Mesenchymal stem cell (in vitro differentiated cells and primary cell): ENCODE results near the gene UBTD2.
"Not testable (repeated sequence)": the region's sequence is repeated elsewhere in the genome, so short reads cannot be mapped to it uniquely, and the experiment has no call there.

Experiments used
- DNase-seq: peaks from one replicate; pipeline ENCODE4 v3.0.0-alpha.2; 2013
- H2AFZ ChIP-seq: one replicate; pipeline ENCODE4 v1.6.1; 2013; ENCODE audit warnings: low read depth, mild to moderate bottlenecking, control low read depth, inconsistent platforms, low read length, moderate library complexity
- H2AK5ac ChIP-seq: 2 replicates; pipeline ENCODE4 v1.6.1; 2013; ENCODE audit warnings: low read length, moderate library complexity, mild to moderate bottlenecking, inconsistent platforms; ENCODE audit not compliant: severe bottlenecking
- H2BK120ac ChIP-seq: one replicate; pipeline ENCODE4 v1.6.1; 2013; ENCODE audit warnings: low read depth, mild to moderate bottlenecking, inconsistent platforms, low read length, moderate library complexity
- H2BK12ac ChIP-seq, 2 experiments: one replicate each; pipeline ENCODE4 v1.6.1; 2013; ENCODE audit warnings: inconsistent platforms in 2 of 2, low read length in 2 of 2, mild to moderate bottlenecking in 2 of 2, moderate library complexity in 2 of 2, control low read depth in 1 of 2
- H2BK15ac ChIP-seq: one replicate; pipeline ENCODE4 v1.6.1; 2013; ENCODE audit warnings: mild to moderate bottlenecking, low read depth, inconsistent platforms; ENCODE audit not compliant: poor library complexity, severe bottlenecking
- H2BK5ac ChIP-seq: 2 replicates; pipeline ENCODE4 v1.6.1; 2013; ENCODE audit warnings: low read depth, mild to moderate bottlenecking, low read length, control low read depth, inconsistent platforms; ENCODE audit not compliant: poor library complexity, severe bottlenecking
- H3K14ac ChIP-seq, 2 experiments: one replicate each; pipeline ENCODE4 v1.6.1; 2013; ENCODE audit warnings: inconsistent platforms in 2 of 2, low read length in 2 of 2, control low read depth in 1 of 2, mild to moderate bottlenecking in 1 of 2, moderate library complexity in 1 of 2
- H3K18ac ChIP-seq, 2 experiments: one replicate each; pipeline ENCODE4 v1.6.1; 2013; ENCODE audit warnings: inconsistent platforms in 2 of 2, low read length in 2 of 2, control low read depth in 1 of 2, low read depth in 1 of 2, mild to moderate bottlenecking in 1 of 2
- H3K23ac ChIP-seq, 2 experiments: one replicate each; pipeline ENCODE4 v1.6.1; 2013; ENCODE audit warnings: inconsistent platforms in 2 of 2, low read length in 2 of 2, mild to moderate bottlenecking in 2 of 2, moderate library complexity in 2 of 2, control low read depth in 1 of 2
- H3K27ac ChIP-seq: 2 replicates; pipeline ENCODE4 v1.5.1; 2013; ENCODE audit warnings: mild to moderate bottlenecking, moderate library complexity, low read length, control low read depth, inconsistent platforms; ENCODE audit not compliant: poor library complexity, severe bottlenecking
- H3K27me3 ChIP-seq, 2 experiments: 2 replicates each; pipeline versions ENCODE4 v1.6.1 to v1.7.0; 2013; ENCODE audit warnings: low read length in 2 of 2, mild to moderate bottlenecking in 2 of 2, moderate library complexity in 2 of 2, control low read depth in 1 of 2, inconsistent platforms in 1 of 2; ENCODE audit not compliant: control insufficient read depth in 1 of 2, insufficient read depth in 1 of 2
- H3K36me3 ChIP-seq, 2 experiments: 2 replicates each; pipeline versions ENCODE4 v1.6.1 to v1.7.0; 2013; ENCODE audit warnings: low read length in 2 of 2, control low read depth in 1 of 2, inconsistent platforms in 1 of 2, low read depth in 1 of 2, mild to moderate bottlenecking in 1 of 2; ENCODE audit not compliant: insufficient read depth in 2 of 2, control insufficient read depth in 1 of 2
- H3K4ac ChIP-seq, 2 experiments: one replicate each; pipeline ENCODE4 v1.6.1; 2013; ENCODE audit warnings: inconsistent platforms in 2 of 2, low read length in 2 of 2, mild to moderate bottlenecking in 2 of 2, moderate library complexity in 2 of 2, control low read depth in 1 of 2, low read depth in 1 of 2
- H3K4me1 ChIP-seq: 2 replicates; pipeline ENCODE4 v1.6.1; 2013; ENCODE audit warnings: low read depth, low read length, control low read depth; ENCODE audit not compliant: control insufficient read depth, insufficient read depth
- H3K4me2 ChIP-seq: 2 replicates; pipeline ENCODE4 v1.6.1; 2013; ENCODE audit warnings: low read length, mild to moderate bottlenecking, inconsistent platforms; ENCODE audit not compliant: poor library complexity, severe bottlenecking
- H3K4me3 ChIP-seq, 2 experiments: 2 replicates each; pipeline versions ENCODE4 v1.5.1 to v1.7.0; 2013; ENCODE audit warnings: low read length in 2 of 2, mild to moderate bottlenecking in 2 of 2, control low read depth in 1 of 2, low read depth in 1 of 2; ENCODE audit not compliant: insufficient read depth in 1 of 2
- H3K79me1 ChIP-seq: replicated peaks from 2 replicates; pipeline ENCODE4 v1.6.1; 2013; ENCODE audit warnings: mild to moderate bottlenecking, control low read depth, low read length, inconsistent platforms; ENCODE audit not compliant: poor library complexity, severe bottlenecking
- H3K9ac ChIP-seq: 2 replicates; pipeline ENCODE4 v1.7.0; 2013; ENCODE audit warnings: mild to moderate bottlenecking, low read length, moderate library complexity
- H3K9me3 ChIP-seq: 2 replicates; pipeline ENCODE4 v1.7.0; 2013; ENCODE audit warnings: mild to moderate bottlenecking, low read length; ENCODE audit not compliant: control insufficient read depth
- H4K8ac ChIP-seq: one replicate; pipeline ENCODE4 v1.6.1; 2013; ENCODE audit warnings: inconsistent platforms, mild to moderate bottlenecking, low read length, moderate library complexity
- H4K91ac ChIP-seq: one replicate; pipeline ENCODE4 v1.6.1; 2013; ENCODE audit warnings: mild to moderate bottlenecking, low read length, inconsistent platforms
- WGBS: methylation state at CpG from one replicate; pipeline ENCODE4 v1.1.7; 2013; ENCODE audit warnings: mixed read lengths; 5-methylcytosine and 5-hydroxymethylcytosine counted together

UBTD2 gene

GRCh38 chr5:172288465-172288864 is 4.9 kb upstream of the UBTD2 start:
- H3K9me3 ChIP-seq = no peaks in the 10 kb centered on the region
- no peak overlapping the region for H2BK12ac ChIP-seq
- no peak overlapping the region for H3K18ac ChIP-seq
- H3K36me3 ChIP-seq = no peaks in the 10 kb centered on the region
- no peak for DNase-seq
- no peak overlapping the region for H3K4ac ChIP-seq
- H2BK15ac ChIP-seq = no peak overlapping the region
- peaks cover 6% of the 10 kb centered on the region for H3K4me1 ChIP-seq
- H3K9ac ChIP-seq = no peak overlapping the region
- H3K4me2 ChIP-seq = no peak overlapping the region
- no peak overlapping the region for H3K14ac ChIP-seq
- no peak overlapping the region for H2AK5ac ChIP-seq
- no peak overlapping the region for H4K8ac ChIP-seq
- no peak overlapping the region for H3K27ac ChIP-seq
- no peak overlapping the region for H2BK120ac ChIP-seq
- no peak overlapping the region for H3K4me3 ChIP-seq
- no peak overlapping the region for H2AFZ ChIP-seq
- no peak overlapping the region for H3K23ac ChIP-seq
- H3K27me3 ChIP-seq = no peaks in the 10 kb centered on the region
- H4K91ac ChIP-seq = no peak overlapping the region
- no CpG with 5 or more reads among the region's 4 CpGs for WGBS
- no peak overlapping the region for H2BK5ac ChIP-seq
- H3K79me1 ChIP-seq = peaks cover 2% of the 10 kb centered on the region

- H3K27ac ChIP-seq, H3K14ac ChIP-seq, H3K4me1 ChIP-seq, H2BK120ac ChIP-seq, H3K79me1 ChIP-seq, H3K18ac ChIP-seq, H2BK12ac ChIP-seq, H3K9ac ChIP-seq, H2AK5ac ChIP-seq, H3K9me3 ChIP-seq, H3K27me3 ChIP-seq, H3K4me2 ChIP-seq, H4K8ac ChIP-seq, H3K4me3 ChIP-seq, DNase-seq, H3K36me3 ChIP-seq, H4K91ac ChIP-seq, H2AFZ ChIP-seq, H3K4ac ChIP-seq, H2BK5ac ChIP-seq, H2BK15ac ChIP-seq, H3K23ac ChIP-seq: not testable (repeated sequence)
- WGBS = 100% methylated on average over 2 of the region's 3 CpGs
Observed at GRCh38 chr5:172287140-172287539, 3.6 kb upstream of the UBTD2 start.

- H3K4me3 ChIP-seq = peak overlapping the region in 1 of 2 experiments; percentile 80
- H3K9ac ChIP-seq = peak overlapping the region; percentile 95
- H3K27ac ChIP-seq = no peak overlapping the region
- H3K4ac ChIP-seq = no peak overlapping the region
- H3K4me1 ChIP-seq = peaks cover 2% of the 10 kb centered on the region
- no peaks in the 10 kb centered on the region for H3K36me3 ChIP-seq
- no peak for DNase-seq
- no peak overlapping the region for H4K91ac ChIP-seq
- 75% methylated on average over 13 of the region's 15 CpGs for WGBS
- H3K9me3 ChIP-seq = no peaks in the 10 kb centered on the region
- H2AFZ ChIP-seq = no peak overlapping the region
- H2BK120ac ChIP-seq = no peak overlapping the region
- H3K14ac ChIP-seq = no peak overlapping the region
- no peak overlapping the region for H2AK5ac ChIP-seq
- peaks cover 2% of the 10 kb centered on the region for H3K79me1 ChIP-seq
- H3K18ac ChIP-seq = no peak overlapping the region
- H3K23ac ChIP-seq = no peak overlapping the region
- no peaks in the 10 kb centered on the region for H3K27me3 ChIP-seq
- H4K8ac ChIP-seq = peak overlapping the region; percentile 2
- H3K4me2 ChIP-seq = no peak overlapping the region
- H2BK12ac ChIP-seq = peak overlapping the region in 1 of 2 experiments; percentile 34
- no peak overlapping the region for H2BK15ac ChIP-seq
- H2BK5ac ChIP-seq = no peak overlapping the region
Observed at GRCh38 chr5:172285226-172286143, 1.9 kb upstream of the UBTD2 start.

GRCh38 chr5:172284611-172284980 is 1.0 kb upstream of the UBTD2 start:
- H2BK15ac ChIP-seq = no peak overlapping the region
- H2AFZ ChIP-seq = peak overlapping the region; percentile 86
- H2BK120ac ChIP-seq = peak overlapping the region; percentile 89
- H4K91ac ChIP-seq = peak overlapping the region; percentile 93
- H3K9ac ChIP-seq = peak overlapping the region; percentile 95
- peak overlapping the region; percentile 84 for H3K27ac ChIP-seq
- H3K18ac ChIP-seq = peak overlapping the region; percentile 94 to 98
- H3K4me2 ChIP-seq = peak overlapping the region; percentile 94
- peak overlapping the region; percentile 89 for H4K8ac ChIP-seq
- peaks cover 2% of the 10 kb centered on the region for H3K79me1 ChIP-seq
- no peak overlapping the region for H2BK12ac ChIP-seq
- no peaks in the 10 kb centered on the region for H3K27me3 ChIP-seq
- peaks cover 2% of the 10 kb centered on the region for H3K4me1 ChIP-seq
- H3K14ac ChIP-seq = peak overlapping the region in 1 of 2 experiments; percentile 93
- 22% methylated on average over 5 of the region's 11 CpGs for WGBS
- no peak for DNase-seq
- peak overlapping the region; percentile 81 for H2BK5ac ChIP-seq
- H3K4me3 ChIP-seq = peak overlapping the region; percentile 73 to 80
- peak overlapping the region; percentile 70 for H2AK5ac ChIP-seq
- no peak overlapping the region for H3K23ac ChIP-seq
- H3K4ac ChIP-seq = peak overlapping the region; percentile 88 to 95
- no peaks in the 10 kb centered on the region for H3K9me3 ChIP-seq
- no peaks in the 10 kb centered on the region for H3K36me3 ChIP-seq
